Mononuclear cell (primary cell): ENCODE measurements around the gene RPL36AL. TPM values are rescaled to one million over a fixed set of nuclear protein-coding genes. Genes with fewer than 3 reads are reported as not detected.

Experiments
- H3K27me3 ChIP-seq: 2 replicates; pipeline ENCODE4 v1.6.0; 2011; ENCODE audit warnings: low read length, control low read depth; ENCODE audit not compliant: insufficient read depth
- H3K4me1 ChIP-seq: 2 replicates; pipeline ENCODE4 v1.5.1; 2011; ENCODE audit warnings: mild to moderate bottlenecking, low read length, control low read depth; ENCODE audit not compliant: insufficient read depth
- H3K4me3 ChIP-seq: 2 replicates; pipeline ENCODE4 v1.5.1; 2011; ENCODE audit warnings: mild to moderate bottlenecking, low read length, moderate library complexity
- H3K9me3 ChIP-seq: 2 replicates; pipeline ENCODE4 v1.5.1; 2011; ENCODE audit warnings: low read depth, mild to moderate bottlenecking, control low read depth, low read length
- total RNA-seq: library from RNA; depleted of rRNA; stranded (reverse); fragments of >200 nt; gene quantifications from one replicate; pipeline ENCODE4 v1.2.3, GENCODE V29; 2012

RPL36AL gene
- total RNA-seq, 1 donor = 324 TPM

- Histone ChIP-seq H3K4me3 (no peak overlapping the region), H3K4me1 (no peaks in the 10 kb centered on the region), H3K9me3 (no peaks in the 10 kb centered on the region)
These were observed 51.1 kb downstream of the RPL36AL start for GRCh38 chr14:49569281-49569680.

More at GRCh38 chr14:49569281-49569680, 51.1 kb downstream of the RPL36AL start:
- no peaks in the 10 kb centered on the region for H3K27me3 ChIP-seq

Other genes with a start within 250 kb of the RPL36AL start
- 7,710 TPM for gene RPS29, start 34.2 kb downstream of the RPL36AL start, total RNA-seq
- gene LRR1, start 21.7 kb downstream of the RPL36AL start, total RNA-seq = 10.8 TPM
- gene MGAT2, start 173 bp upstream of the RPL36AL start, total RNA-seq = 37.0 TPM
- gene DNAAF2, start 14.6 kb upstream of the RPL36AL start, total RNA-seq = 8.3 TPM
- gene POLE2, start 67.6 kb upstream of the RPL36AL start, total RNA-seq = 3.1 TPM
- 14.9 TPM for gene KLHDC1, start 72.5 kb upstream of the RPL36AL start, total RNA-seq
- 116 TPM for gene KLHDC2, start 147.5 kb upstream of the RPL36AL start, total RNA-seq
- 166 TPM for gene NEMF, start 232.2 kb upstream of the RPL36AL start, total RNA-seq